H1 (cell line): ENCODE data around the gene UHMK1. TPM values are rescaled to one million over a fixed set of nuclear protein-coding genes. Genes with fewer than 3 reads are reported as not detected.

ENCODE experiments used
- CTCF ChIA-PET: fragments of 300-600 bp; sonication (Branson Sonifier 250); formaldehyde crosslinking; loops from one replicate; lab custom pipeline; 2021; ENCODE audit not compliant: partially characterized antibody; lab: Charles Lee
- POLR2A ChIA-PET: fragments of 300-600 bp; sonication (Branson Sonifier 250); formaldehyde crosslinking; loops from one replicate; lab custom pipeline; 2021; ENCODE audit warnings: inconsistent platforms; ENCODE audit not compliant: partially characterized antibody; lab: Charles Lee
- DNase-seq, 2 experiments: peaks; one replicate each; pipeline versions ENCODE4 v3.0.0 to v3.0.0-alpha.2; 2010 to 2022; ENCODE audit warnings: low spot score in 2 of 2, low read depth in 1 of 2, mixed read lengths in 1 of 2
- FAIRE-seq: peaks from 2 replicates; lab custom pipeline; 2011; peaks lifted over from hg19 to GRCh38; lab: Jason Lieb, UNC
- H2AFZ ChIP-seq: 2 replicates; pipeline ENCODE4 v1.8.1; 2012; ENCODE audit warnings: low read length, inconsistent platforms
- H2AK5ac ChIP-seq: 2 replicates; pipeline ENCODE4 v1.6.1; 2013; ENCODE audit warnings: low read depth, low read length
- H2BK120ac ChIP-seq: replicated peaks from 2 replicates; pipeline ENCODE3; 2013; ENCODE audit warnings: low read depth, low read length, inconsistent platforms
- H2BK12ac ChIP-seq: 2 replicates; pipeline ENCODE4 v1.6.1; 2013; ENCODE audit warnings: low read depth, low read length
- H2BK15ac ChIP-seq: 2 replicates; pipeline ENCODE4 v1.6.1; 2013; ENCODE audit warnings: low read length
- H2BK20ac ChIP-seq: 2 replicates; pipeline ENCODE4 v1.6.1; 2013; ENCODE audit warnings: low read length
- H2BK5ac ChIP-seq: 2 replicates; pipeline ENCODE4 v1.6.1; 2013; ENCODE audit warnings: low read depth, low read length
- H3K14ac ChIP-seq: 2 replicates; pipeline ENCODE4 v1.6.1; 2013; ENCODE audit warnings: inconsistent platforms; ENCODE audit not compliant: insufficient read length
- H3K18ac ChIP-seq: 2 replicates; pipeline ENCODE4 v1.6.1; 2013; ENCODE audit warnings: low read length; ENCODE audit errors: extremely low read depth
- H3K23ac ChIP-seq: 2 replicates; pipeline ENCODE4 v1.6.1; 2013; ENCODE audit warnings: inconsistent platforms; ENCODE audit not compliant: insufficient read length
- H3K23me2 ChIP-seq: 2 replicates; pipeline ENCODE4 v1.6.1; 2013; ENCODE audit warnings: low read depth, low read length
- H3K27ac ChIP-seq: 2 replicates; pipeline ENCODE4 v1.6.1; 2011; ENCODE audit warnings: low read depth, low read length, inconsistent platforms
- H3K27me3 ChIP-seq, 4 experiments: replicated peaks in 1 of 4; 1 replicate in 1 of 4; 2 replicates in 3 of 4; pipeline versions ENCODE4 v1.6.1 to v1.8.1; 2011 to 2013; ENCODE audit warnings: low read length in 3 of 4, mild to moderate bottlenecking in 3 of 4, inconsistent platforms in 2 of 4, mixed read lengths in 2 of 4, moderate library complexity in 1 of 4; ENCODE audit not compliant: control insufficient read depth in 3 of 4, insufficient read depth in 3 of 4; ENCODE audit errors: extremely low read depth in 1 of 4
- H3K36me3 ChIP-seq, 4 experiments: 2 replicates each; pipeline versions ENCODE4 v1.6.1 to v1.8.1; 2011 to 2013; ENCODE audit warnings: mild to moderate bottlenecking in 4 of 4, low read length in 3 of 4, moderate library complexity in 2 of 4, control low read depth in 1 of 4, inconsistent platforms in 1 of 4; ENCODE audit not compliant: insufficient read depth in 4 of 4, control insufficient read depth in 2 of 4
- H3K4ac ChIP-seq: replicated peaks from 2 replicates; pipeline ENCODE3; 2013; ENCODE audit warnings: low read length, low read depth, mixed read lengths, inconsistent platforms; ENCODE audit not compliant: insufficient read length
- H3K4me1 ChIP-seq, 4 experiments: replicated peaks in 1 of 4; 1 replicate in 1 of 4; 2 replicates in 3 of 4; pipeline versions ENCODE4 v1.6.1 to v1.8.1; 2011 to 2013; ENCODE audit warnings: low read length in 3 of 4, inconsistent platforms in 2 of 4, mixed read lengths in 1 of 4; ENCODE audit not compliant: insufficient read depth in 4 of 4, control insufficient read depth in 3 of 4
- H3K4me2 ChIP-seq, 2 experiments: 2 replicates each; pipeline versions ENCODE4 v1.6.1 to v1.8.1; 2011 to 2013; ENCODE audit warnings: low read depth in 2 of 2, low read length in 2 of 2, control low read depth in 1 of 2, inconsistent platforms in 1 of 2, mild to moderate bottlenecking in 1 of 2; ENCODE audit not compliant: insufficient read depth in 1 of 2
- H3K4me3 ChIP-seq, 4 experiments: fragments of 200-600, 300-600 bp in 1 of 4; sonication (generic), shearing (Covaris generic), sonication (Bioruptor Twin) in 1 of 4; 2 replicates each; pipeline versions ENCODE4 v1.5.1 to v1.8.1; 2011 to 2016; ENCODE audit warnings: low read length in 4 of 4, low read depth in 3 of 4, control low read depth in 2 of 4, inconsistent platforms in 2 of 4, mild to moderate bottlenecking in 2 of 4, mixed read lengths in 1 of 4, moderate library complexity in 1 of 4; ENCODE audit not compliant: insufficient read depth in 2 of 4; ENCODE audit errors: extremely low read depth in 1 of 4
- H3K56ac ChIP-seq: replicated peaks from 2 replicates; pipeline ENCODE3; 2013; ENCODE audit warnings: low read depth, mild to moderate bottlenecking, mixed read lengths, low read length, inconsistent platforms; ENCODE audit not compliant: insufficient read length
- H3K79me1 ChIP-seq: 2 replicates; pipeline ENCODE4 v1.6.1; 2013; ENCODE audit warnings: low read depth, low read length, control low read depth
- H3K79me2 ChIP-seq, 2 experiments: 2 replicates each; pipeline versions ENCODE4 v1.6.1 to v1.8.1; 2012 to 2013; ENCODE audit warnings: low read length in 2 of 2, mild to moderate bottlenecking in 2 of 2, inconsistent platforms in 1 of 2; ENCODE audit not compliant: insufficient read depth in 2 of 2, control insufficient read depth in 1 of 2
- H3K9ac ChIP-seq, 4 experiments: replicated peaks in 1 of 4; 1 replicate in 1 of 4; 2 replicates in 3 of 4; pipeline versions ENCODE4 v1.6.1 to v1.8.1; 2011 to 2013; ENCODE audit warnings: low read depth in 3 of 4, low read length in 3 of 4, control low read depth in 2 of 4, mild to moderate bottlenecking in 2 of 4, moderate library complexity in 2 of 4, inconsistent platforms in 1 of 4; ENCODE audit errors: extremely low read depth in 1 of 4
- H3K9me3 ChIP-seq, 2 experiments: 2 replicates each; pipeline versions ENCODE4 v1.6.1 to v1.8.1; 2012 to 2013; ENCODE audit warnings: mild to moderate bottlenecking in 2 of 2, moderate library complexity in 2 of 2, control low read depth in 1 of 2, inconsistent platforms in 1 of 2, low read depth in 1 of 2, low read length in 1 of 2, mixed read lengths in 1 of 2; ENCODE audit not compliant: insufficient read depth in 2 of 2
- H4K20me1 ChIP-seq, 2 experiments: replicated peaks in 1 of 2; 2 replicates each; pipeline versions ENCODE3 to v1.8.1; 2011 to 2013; ENCODE audit warnings: inconsistent platforms in 2 of 2, low read length in 2 of 2, mild to moderate bottlenecking in 1 of 2; ENCODE audit not compliant: insufficient read depth in 2 of 2, control insufficient read depth in 1 of 2
- H4K5ac ChIP-seq: 2 replicates; pipeline ENCODE4 v1.6.1; 2013; ENCODE audit warnings: low read length, low read depth, mixed read lengths, inconsistent platforms; ENCODE audit not compliant: insufficient read length
- H4K8ac ChIP-seq: 2 replicates; pipeline ENCODE4 v1.8.0; 2013; ENCODE audit warnings: mild to moderate bottlenecking, moderate library complexity, low read length, inconsistent platforms; ENCODE audit not compliant: insufficient read depth; ENCODE audit errors: extremely low read depth
- H4K91ac ChIP-seq: replicated peaks from 2 replicates; pipeline ENCODE3; 2013; ENCODE audit warnings: low read length, mixed read lengths, inconsistent platforms; ENCODE audit not compliant: insufficient read length
- ATF2 ChIP-seq: IDR thresholded peaks from 2 replicates; pipeline ENCODE4 v1.6.1; 2012; ENCODE audit warnings: low read length, inconsistent platforms
- CBX5 ChIP-seq: fragments of 300-800, 300-1000 bp; sonication (generic); IDR thresholded peaks from 2 replicates; pipeline ENCODE4 v1.7.1; 2016; ENCODE audit warnings: antibody characterized with exemption, low read length, low read depth
- CEBPB ChIP-seq: IDR thresholded peaks from 2 replicates; pipeline ENCODE4 v1.6.1; 2012; ENCODE audit warnings: low read depth, low read length
- CHD1 ChIP-seq: IDR thresholded peaks from 2 replicates; pipeline ENCODE4 v1.6.1; 2012; ENCODE audit warnings: low read depth, low read length, improper control_type of control experiment
- CREB1 ChIP-seq: IDR thresholded peaks from 2 replicates; pipeline ENCODE4 v1.6.1; 2012; ENCODE audit warnings: inconsistent platforms
- JUN ChIP-seq: IDR thresholded peaks from 2 replicates; pipeline ENCODE4 v1.6.1; 2011; ENCODE audit warnings: low read depth, mild to moderate bottlenecking, improper control_type of control experiment, low read length
- MAFK ChIP-seq: IDR thresholded peaks from 2 replicates; pipeline ENCODE4 v1.6.1; 2012; ENCODE audit warnings: low read depth, mild to moderate bottlenecking, improper control_type of control experiment, low read length
- NANOG ChIP-seq: IDR thresholded peaks from 2 replicates; pipeline ENCODE4 v1.6.1; 2011; ENCODE audit warnings: low read length, low read depth, mild to moderate bottlenecking, inconsistent platforms; ENCODE audit not compliant: insufficient read depth, poor library complexity, severe bottlenecking
- SIN3A ChIP-seq, 2 experiments: IDR thresholded peaks in 1 of 2; conservative IDR thresholded peaks in 1 of 2; 2 replicates each; pipeline ENCODE4 v1.6.1; 2011 to 2012; ENCODE audit warnings: low read length in 2 of 2, improper control_type of control experiment in 1 of 2, low read depth in 1 of 2, mild to moderate bottlenecking in 1 of 2
- SP2 ChIP-seq: IDR thresholded peaks from 2 replicates; pipeline ENCODE4 v1.6.1; 2012; ENCODE audit warnings: mild to moderate bottlenecking, low read length, inconsistent platforms
- SUZ12 ChIP-seq: fragments of 200-600 bp; sonication (generic); IDR thresholded peaks from 2 replicates; pipeline ENCODE4 v1.6.1; 2012; ENCODE audit warnings: mild to moderate bottlenecking, inconsistent platforms, low read length, moderate library complexity, mixed read lengths
- TAF1 ChIP-seq: IDR thresholded peaks from 2 replicates; pipeline ENCODE4 v1.6.1; 2011; ENCODE audit warnings: mild to moderate bottlenecking, low read depth, low read length
- TBP ChIP-seq: IDR thresholded peaks from 2 replicates; pipeline ENCODE4 v1.6.1; 2011; ENCODE audit warnings: low read depth, low read length, improper control_type of control experiment
- ZNF274 ChIP-seq: IDR thresholded peaks from 2 replicates; pipeline ENCODE4 v1.7.0; 2012; ENCODE audit warnings: low read length, borderline replicate concordance; ENCODE audit errors: extremely low read depth
- WGBS, 2 experiments: shearing (Covaris generic) in 1 of 2; methylation state at CpG; one replicate each; pipeline versions ENCODE4 v1.1.6 to v1.1.7; 2013 to 2015; ENCODE audit warnings: low lambda C conversion rate in 2 of 2, mixed read lengths in 2 of 2, inconsistent platforms in 1 of 2, low coverage in 1 of 2, missing lambda C conversion rate in 1 of 2; ENCODE audit not compliant: insufficient replicate concordance in 2 of 2, insufficient coverage in 1 of 2, insufficient read length in 1 of 2; ENCODE audit errors: extremely low coverage in 1 of 2, missing lambda C conversion rate in 1 of 2; 5-methylcytosine and 5-hydroxymethylcytosine counted together
- polyA plus RNA-seq, 7 experiments: library from polyadenylated mRNA; depleted of rRNA in 3 of 7; stranded (reverse) in 5 of 7; unstranded in 2 of 7; fragments of >200 nt in 5 of 7; fragments of 200-250 nt in 2 of 7; gene quantifications; 1 replicate in 5 of 7; 2 replicates in 1 of 7; 4 replicates in 1 of 7; pipeline versions ENCODE4 v1.2.1 to v1.2.3, GENCODE V29; 2011 to 2013; ENCODE audit warnings: missing spikeins in 2 of 7, mixed read lengths in 2 of 7
- total RNA-seq: library from RNA; stranded (reverse); fragmentation: NEBNext Ultra II Directional; extraction: Animal tissue kit (Norgen Biotek cat#: 25700); gene quantifications from 2 replicates; pipeline ENCODE4 v1.2.1, GENCODE V29; 2021

The UHMK1 gene
- total and polyA plus RNA-seq, 2 of the 8 experiments (the other 6 are each of a cell fraction or from before 2014, with no cell fraction given), result 4.6 to 16.1 TPM

GRCh38 chr1:162463021-162463420, 34.6 kb upstream of the UHMK1 start:
- Histone ChIP-seq H2BK15ac (no peak overlapping the region), H3K9ac (no peak overlapping the region), H3K9me3 (peaks cover 0 to 3% of the 10 kb centered on the region in 2 experiments; a peak in 1 of 4 replicates), H3K4me1 (no peaks in the 10 kb centered on the region), H2BK120ac (no peak overlapping the region), H3K4ac (no peak overlapping the region), H2BK5ac (no peak overlapping the region), H3K79me1 (no peaks in the 10 kb centered on the region), H3K23ac (no peak overlapping the region), H3K27me3 (no peaks in the 10 kb centered on the region), H3K23me2 (no peaks in the 10 kb centered on the region; the same call in 1 of the 2 replicates), H2AFZ (no peak overlapping the region), H4K20me1 (no peaks in the 10 kb centered on the region), H2AK5ac (no peak overlapping the region), H3K79me2 (no peaks in the 10 kb centered on the region), H3K4me2 (no peak overlapping the region), H4K91ac (no peak overlapping the region), H3K56ac (no peak overlapping the region), H3K18ac (no peak overlapping the region), H3K4me3 (no peak overlapping the region), H3K27ac (no peak overlapping the region), H4K5ac (no peak overlapping the region), H3K14ac (no peak overlapping the region), H4K8ac (no peak overlapping the region), H3K36me3 (no peaks in the 10 kb centered on the region), H2BK20ac (no peak overlapping the region), H2BK12ac (no peak overlapping the region)
- no peak for FAIRE-seq
- CTCF ChIA-PET, result interaction anchor here (0.7 to 2.8 kb wide), 2 partner anchors 13 to 97 kb away, joined by 3 to 9 read pairs; no protein-coding TSS in a partner anchor
- no peak for DNase-seq
- POLR2A ChIA-PET, result no interaction called here
- WGBS, 2 experiments, result 80% methylated on average over 1 of the region's 1 CpG; no CpG with 5 or more reads in 1 of the 2 experiments
- TF ChIP-seq TBP (no peak), CEBPB (no peak), JUN (no peak), ZNF274 (no peak), ATF2 (no peak), SP2 (no peak), MAFK (no peak), CHD1 (no peak), SUZ12 (no peak), CBX5 (no peak), NANOG (no peak), SIN3A (conservative IDR thresholded peaks at IDR 0.05 in 1 of 2, IDR thresholded peaks at IDR 0.05 in 1 of 2; ENCODE audit: low read depth in 1 of 2, low read length in 2 of 2) (no peak), TAF1 (no peak), CREB1 (no peak)
